ENCODE results near the gene ABHD6. TPM values are rescaled to one million over a fixed set of nuclear protein-coding genes. Genes with fewer than 3 reads are reported as not detected.
"Not testable (repeated sequence)": the region's sequence is repeated elsewhere in the genome, so short reads cannot be mapped to it uniquely, and the experiment has no call there.

ABHD6 gene
- total RNA-seq, 1 donor from 2014 or later: 2.9 TPM

DNA sequence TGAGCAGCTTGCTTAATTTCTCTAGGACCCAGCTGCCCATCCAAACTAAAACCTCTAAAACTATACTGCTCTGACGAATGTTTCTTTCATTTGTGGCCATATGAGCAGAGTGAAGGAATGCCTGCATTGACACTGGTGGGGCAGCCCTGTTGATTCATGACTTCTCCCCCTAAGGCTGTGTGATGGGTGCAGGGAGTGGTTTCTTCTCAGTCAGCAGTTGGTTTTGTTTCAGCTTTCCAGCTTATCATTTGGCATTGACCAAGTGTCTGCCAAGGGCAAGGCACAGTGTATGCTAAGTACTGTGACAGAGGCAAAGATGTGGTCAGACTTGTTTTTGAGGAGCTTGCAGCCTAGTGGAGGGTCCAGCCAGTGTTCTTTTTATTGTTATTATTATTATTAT is 4.7 kb downstream of the ABHD6 start:
- DNase-seq (ENCODE audit: low spot score): peak; percentile 15

DNA sequence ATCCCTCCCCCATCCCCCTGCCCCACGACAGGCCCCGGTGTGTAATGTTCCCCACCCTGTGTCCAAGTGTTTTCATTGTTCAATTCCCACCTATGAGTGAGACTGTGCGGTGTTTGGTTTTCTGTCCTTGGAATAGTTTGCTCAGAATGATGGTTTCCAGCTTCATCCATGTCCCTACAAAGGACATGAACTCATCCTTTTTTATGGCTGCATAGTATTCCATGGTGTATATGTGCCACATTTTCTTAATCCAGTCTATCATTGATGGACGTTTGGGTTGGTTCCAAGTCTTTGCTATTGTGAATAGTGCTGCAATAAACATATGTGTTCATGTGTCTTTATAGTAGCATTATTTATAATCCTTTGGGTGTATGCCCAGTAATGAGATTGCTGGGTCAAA is 5.3 kb downstream of the ABHD6 start:
- DNase-seq (ENCODE audit: low spot score): not testable (repeated sequence)

- DNase-seq (ENCODE audit: low spot score): no peak
Measured at GRCh38 chr3:58243976-58244585, 6.5 kb downstream of the ABHD6 start.

- DNase-seq (ENCODE audit: low spot score): no peak
Measured at GRCh38 chr3:58246148-58247047, 8.8 kb downstream of the ABHD6 start.

- DNase-seq (ENCODE audit: low spot score): no peak
Measured at GRCh38 chr3:58249358-58250092, 11.9 kb downstream of the ABHD6 start.

DNA sequence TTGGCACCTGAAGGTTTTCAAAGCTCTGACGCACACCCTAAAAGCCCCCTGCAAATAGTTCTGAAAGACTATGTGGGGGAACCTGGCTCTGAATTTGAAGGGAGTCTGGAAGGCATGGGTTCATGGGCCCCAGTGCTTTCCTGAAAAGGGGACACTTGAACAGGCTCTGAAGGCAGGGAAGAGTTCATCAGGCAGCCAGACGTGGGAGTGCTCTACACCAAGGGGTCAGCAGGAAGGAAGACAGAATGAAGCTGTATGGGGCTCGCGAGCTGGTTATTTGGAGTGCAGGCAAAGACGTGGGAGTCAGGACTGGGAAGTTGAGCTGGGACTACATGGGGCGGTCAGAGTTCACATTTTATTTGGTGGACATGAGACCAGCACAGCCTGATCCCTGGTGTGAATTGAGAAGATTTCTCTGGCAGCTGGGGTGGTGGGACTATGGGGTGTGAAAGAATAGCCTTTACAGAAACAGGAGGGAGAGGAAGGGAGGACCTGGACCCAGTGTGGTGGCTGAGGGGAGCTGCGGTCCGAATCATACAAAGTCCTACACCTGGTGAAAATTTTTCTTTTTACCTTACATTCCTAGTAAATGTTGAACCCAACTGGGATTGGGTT is 12.6 kb downstream of the ABHD6 start:
- no peak for DNase-seq (ENCODE audit: low spot score)

- no peak for DNase-seq (ENCODE audit: low spot score)
Measured at GRCh38 chr3:58251631-58252035, 14.0 kb downstream of the ABHD6 start.

- no peak for DNase-seq (ENCODE audit: low spot score)
Measured at GRCh38 chr3:58254144-58254543, 16.6 kb downstream of the ABHD6 start.

- no peak for DNase-seq (ENCODE audit: low spot score)
Measured at GRCh38 chr3:58256061-58256460, 18.5 kb downstream of the ABHD6 start.

DNA sequence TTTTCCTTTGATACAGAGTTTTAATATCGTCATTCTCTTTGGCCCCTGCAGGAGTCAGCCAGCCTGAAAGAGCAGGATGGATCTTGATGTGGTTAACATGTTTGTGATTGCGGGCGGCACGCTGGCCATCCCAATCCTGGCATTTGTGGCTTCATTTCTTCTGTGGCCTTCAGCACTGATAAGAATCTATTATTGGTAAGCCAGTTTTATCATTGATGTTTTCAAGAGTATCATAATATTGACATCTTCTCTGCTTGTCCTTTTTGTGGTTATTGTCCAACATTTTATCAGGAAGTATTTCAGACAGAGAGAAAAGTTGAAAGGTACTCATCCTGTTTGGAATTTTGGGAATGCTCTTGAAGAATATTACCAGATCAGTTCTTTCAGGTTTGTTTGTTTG is 18.9 kb downstream of the ABHD6 start:
- DNase-seq (ENCODE audit: low spot score): no peak

DNA sequence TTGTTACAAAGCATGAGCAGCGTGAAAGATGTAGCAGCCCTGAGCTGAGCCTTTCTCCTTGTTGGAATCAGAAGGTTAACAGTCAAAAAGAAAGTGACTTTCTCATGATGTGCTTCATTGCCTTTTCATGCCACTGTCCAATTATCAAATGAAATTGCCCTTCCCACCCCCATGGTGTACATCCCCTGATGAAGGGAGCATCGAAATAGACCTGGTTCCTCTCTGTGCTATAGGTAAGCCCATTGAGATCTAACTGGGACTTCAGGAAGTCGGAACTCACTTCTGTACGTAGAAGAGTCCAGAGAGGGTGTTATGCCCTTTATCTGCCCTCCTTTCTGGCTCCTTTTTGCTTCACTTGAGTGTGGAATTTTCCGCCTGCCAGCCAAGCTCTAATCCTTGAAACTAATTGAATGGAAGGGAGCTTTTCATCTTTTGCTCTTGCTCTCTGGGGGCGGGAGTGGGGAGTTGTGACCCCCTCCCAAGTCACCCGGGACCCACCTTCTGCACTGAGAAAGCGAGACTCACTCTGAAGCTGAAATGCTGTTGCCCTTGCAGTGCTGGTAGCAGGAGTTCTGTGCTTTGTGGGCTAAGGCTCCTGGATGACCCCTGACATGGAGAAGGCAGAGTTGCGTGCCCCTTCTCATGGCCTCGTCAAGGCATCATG is 20.9 kb downstream of the ABHD6 start:
- no peak for DNase-seq (ENCODE audit: low spot score)

DNA sequence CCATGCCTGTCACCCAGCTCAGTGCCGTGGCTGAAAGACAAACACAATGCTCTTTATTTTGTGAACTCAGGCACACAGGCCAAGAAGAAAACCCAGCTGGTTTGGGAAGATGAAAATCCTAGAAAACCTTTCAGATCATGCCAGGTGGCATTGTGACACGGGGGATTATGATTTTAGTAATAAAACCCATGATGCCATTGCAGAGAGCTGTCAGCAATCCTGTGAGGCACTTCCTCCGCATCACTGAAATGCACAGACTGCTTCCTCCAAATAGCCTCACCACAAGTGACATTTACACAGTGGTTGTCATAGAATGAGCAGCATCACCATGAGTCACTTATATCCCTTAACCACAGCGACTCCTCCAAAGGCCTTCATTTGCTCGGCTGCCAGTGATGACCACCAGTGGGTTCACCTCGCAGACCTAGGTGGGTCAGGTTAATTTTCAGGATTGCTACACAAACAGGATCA is 22.7 kb downstream of the ABHD6 start:
- DNase-seq (ENCODE audit: low spot score): no peak

DNA sequence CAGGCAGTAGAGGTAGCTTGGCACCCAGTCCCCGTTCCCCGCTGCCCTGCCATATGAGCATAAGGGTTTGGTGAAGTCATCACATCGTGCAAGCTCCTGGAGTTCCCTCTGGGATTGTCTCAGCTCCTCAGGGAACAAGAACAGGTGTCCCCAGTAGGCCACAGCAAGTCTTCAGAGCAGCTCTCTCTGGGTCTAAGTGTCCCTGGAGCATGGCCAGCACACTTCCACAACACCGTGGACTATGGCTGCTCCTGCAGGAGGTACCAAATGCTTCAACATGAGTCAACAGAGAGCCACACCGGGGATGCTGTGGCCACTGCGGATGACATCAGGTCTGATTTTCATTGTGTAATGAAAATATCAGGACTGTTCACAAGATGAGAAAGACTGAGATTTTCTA is 23.1 kb downstream of the ABHD6 start:
- DNase-seq (ENCODE audit: low spot score): no peak

DNA sequence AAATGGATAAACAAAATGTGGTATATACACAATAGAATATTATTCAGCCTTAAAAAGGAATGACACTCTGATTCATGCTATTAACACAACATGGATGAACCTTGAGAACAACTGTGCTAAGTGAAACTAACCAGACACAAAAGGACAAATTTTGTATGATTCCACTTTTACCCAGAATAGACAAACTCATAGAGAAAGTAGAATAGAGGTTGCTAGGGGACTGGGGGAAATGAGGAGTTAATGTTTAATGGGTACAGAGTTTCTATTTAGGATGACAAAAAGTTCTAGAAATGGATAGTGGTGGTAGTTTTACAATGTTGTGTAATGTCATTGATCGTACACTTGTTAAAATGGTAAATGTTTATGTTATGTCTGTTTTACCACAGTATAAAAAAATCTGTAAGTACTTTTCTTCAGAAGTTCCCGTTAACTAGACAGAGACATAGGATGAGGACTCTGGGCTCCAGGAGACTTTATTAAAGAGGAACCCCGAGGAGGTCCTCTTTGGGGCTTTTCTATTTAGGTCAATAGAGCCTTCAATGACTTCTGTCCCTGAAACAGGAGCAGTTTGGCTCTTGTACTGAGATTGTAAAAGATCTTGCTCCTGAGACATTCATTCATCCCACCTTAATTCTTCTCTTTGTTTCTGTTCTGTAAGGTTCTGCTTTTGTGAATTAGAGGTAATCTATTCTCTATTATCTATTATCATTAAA is 24.5 kb downstream of the ABHD6 start:
- no peak for DNase-seq (ENCODE audit: low spot score)

DNA sequence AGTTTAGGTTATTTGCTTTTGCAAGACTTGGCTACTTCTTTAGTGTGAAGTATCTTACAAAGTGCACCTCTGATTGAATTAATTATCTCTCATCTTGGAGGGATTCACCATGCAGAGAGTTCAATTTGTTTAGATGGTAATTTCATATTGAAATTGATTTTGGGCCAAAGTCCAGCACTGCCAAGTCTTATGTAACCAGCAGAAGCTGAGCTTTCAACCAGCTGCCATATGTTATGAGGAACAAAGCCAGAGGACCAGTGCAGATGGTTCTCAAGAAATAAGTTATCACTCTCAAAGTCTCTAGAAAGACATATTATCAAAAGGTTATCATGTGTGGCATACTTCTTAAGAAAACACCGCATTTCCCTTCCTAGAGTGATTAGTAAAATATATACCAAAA is 29.0 kb downstream of the ABHD6 start:
- DNase-seq (ENCODE audit: low spot score): no peak

DNA sequence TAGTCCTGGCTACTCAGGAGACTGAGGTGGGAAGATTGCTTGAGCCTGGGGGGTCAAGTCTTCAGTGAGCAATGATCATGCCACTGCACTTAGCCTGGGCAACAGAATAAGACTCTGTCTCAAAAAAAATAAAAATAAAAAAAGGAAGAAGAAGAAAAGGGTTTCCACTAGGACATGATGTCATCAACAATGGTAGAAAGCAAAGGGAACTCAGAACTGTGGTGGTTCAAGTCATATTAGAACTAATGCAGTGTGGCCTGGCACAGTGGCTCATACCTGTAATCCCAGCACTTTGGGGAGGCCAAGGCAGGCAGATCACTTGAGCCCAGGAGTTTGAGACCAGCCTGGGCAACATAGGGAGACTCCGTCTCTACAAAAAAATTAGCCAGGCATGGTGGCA is 30.0 kb downstream of the ABHD6 start:
- DNase-seq (ENCODE audit: low spot score): not testable (repeated sequence)

DNA sequence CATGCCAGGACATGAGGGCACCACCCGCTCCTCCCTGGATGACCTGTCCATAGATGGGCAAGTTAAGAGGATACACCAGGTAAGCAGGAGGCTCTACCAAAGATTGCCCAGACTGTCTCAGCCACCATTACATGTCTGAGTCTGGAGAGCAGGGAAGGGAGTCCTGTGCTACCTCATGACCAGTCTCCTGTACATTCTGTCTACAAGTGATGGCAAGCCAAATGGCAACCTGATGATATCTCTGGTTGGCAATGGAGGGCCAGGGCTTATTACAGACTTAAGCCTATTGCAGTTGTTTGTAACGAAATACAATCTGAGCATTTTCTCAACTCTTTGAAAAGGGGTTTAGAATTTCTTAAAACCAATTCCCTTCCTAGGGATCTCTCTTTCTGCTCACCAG is 31.8 kb downstream of the ABHD6 start:
- DNase-seq (ENCODE audit: low spot score): no peak

DNA sequence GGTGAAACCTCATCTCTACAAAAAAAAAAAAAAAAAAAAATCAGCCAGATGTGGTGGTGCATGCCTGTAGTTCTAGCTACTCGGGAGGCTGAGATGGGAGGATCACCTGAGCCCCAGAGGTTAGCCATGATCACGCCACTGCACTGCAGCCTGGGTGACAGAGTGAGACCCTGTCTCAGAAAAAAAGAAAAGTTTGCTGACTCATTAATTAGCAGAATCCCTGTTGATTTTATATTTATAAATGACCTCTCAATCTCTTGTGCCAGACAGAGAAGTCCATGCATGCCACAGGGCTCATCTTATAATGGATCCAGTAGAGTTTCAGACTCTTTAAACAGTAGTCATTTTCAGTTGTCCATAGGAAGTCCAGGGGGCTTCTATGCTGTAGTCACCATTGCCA is 32.9 kb downstream of the ABHD6 start:
- no peak for DNase-seq (ENCODE audit: low spot score)

GRCh38 chr3:58271901-58272501 is 34.4 kb downstream of the ABHD6 start:
- DNase-seq (ENCODE audit: low spot score): peak; percentile 48

DNA sequence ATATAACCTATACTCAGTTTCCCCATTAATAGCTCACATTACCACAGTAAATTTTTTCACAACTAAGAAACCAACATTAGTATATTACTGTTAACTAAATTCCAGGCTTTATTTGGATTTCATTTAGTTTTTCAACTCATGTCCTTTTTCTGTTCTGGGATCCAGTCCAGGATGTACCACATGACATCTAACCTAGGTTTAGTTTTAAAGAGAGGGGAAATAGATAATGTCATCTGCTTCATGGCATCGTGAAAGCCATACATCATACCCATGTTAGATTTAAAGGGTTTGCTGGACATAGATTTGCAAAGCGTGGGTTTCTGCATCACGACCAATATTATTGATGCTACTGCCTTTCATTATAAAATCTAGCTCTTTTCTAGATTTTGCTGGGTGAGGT is 35.3 kb downstream of the ABHD6 start:
- DNase-seq (ENCODE audit: low spot score): peak; percentile 40
